Smooth muscle cell (in vitro differentiated cells): ENCODE measurements around the gene NKX1-1. TPM values are rescaled to one million over a fixed set of nuclear protein-coding genes. Genes with fewer than 3 reads are reported as not detected.

Source experiments
- DNase-seq: peaks from one replicate; lab custom pipeline; 2025; ENCODE audit not compliant: unreplicated experiment; lab: John Stamatoyannopoulos, UW
- H2AFZ ChIP-seq: fragments of 200-600 bp; sonication (generic); 2 replicates; pipeline ENCODE4 v1.6.0; 2016; ENCODE audit warnings: antibody characterized with exemption, low read depth, mild to moderate bottlenecking
- H3F3A ChIP-seq: fragments of 200-600 bp; sonication (generic); 2 replicates; pipeline ENCODE4 v1.6.0; 2017; ENCODE audit warnings: antibody characterized with exemption, low read depth
- H3K27ac ChIP-seq: fragments of 200-600 bp; sonication (generic); 2 replicates; pipeline ENCODE4 v1.5.1; 2016; ENCODE audit warnings: low read depth, mild to moderate bottlenecking
- H3K27me3 ChIP-seq: fragments of 200-600 bp; sonication (generic); 2 replicates; pipeline ENCODE4 v1.6.1; 2016; ENCODE audit warnings: low read depth, mild to moderate bottlenecking
- H3K36me3 ChIP-seq: fragments of 200-600 bp; sonication (generic); 2 replicates; pipeline ENCODE4 v1.5.1; 2016; ENCODE audit warnings: low read depth
- H3K4me1 ChIP-seq: fragments of 200-600 bp; sonication (generic); 2 replicates; pipeline ENCODE4 v1.5.1; 2016; ENCODE audit warnings: low read depth
- H3K4me2 ChIP-seq: fragments of 200-600 bp; sonication (generic); 2 replicates; pipeline ENCODE4 v1.6.0; 2016; ENCODE audit warnings: mild to moderate bottlenecking
- H3K4me3 ChIP-seq: fragments of 200-600 bp; sonication (generic); 2 replicates; pipeline ENCODE4 v1.5.1; 2016; ENCODE audit warnings: mild to moderate bottlenecking
- H3K79me2 ChIP-seq: fragments of 200-600 bp; sonication (generic); 2 replicates; pipeline ENCODE4 v1.6.0; 2016; ENCODE audit warnings: low read depth, mild to moderate bottlenecking
- H3K9ac ChIP-seq: fragments of 200-600 bp; sonication (generic); 2 replicates; pipeline ENCODE4 v1.6.0; 2016; ENCODE audit warnings: low read depth
- H3K9me3 ChIP-seq: fragments of 200-600 bp; sonication (generic); replicated peaks from 2 replicates; pipeline ENCODE4 v1.5.1; 2016; ENCODE audit warnings: low read depth
- H4K20me1 ChIP-seq: fragments of 200-600 bp; sonication (generic); 2 replicates; pipeline ENCODE4 v1.6.0; 2016; ENCODE audit warnings: low read depth
- WGBS: methylation state at CpG from one replicate; pipeline ENCODE4 v1.1.7; 2016; ENCODE audit warnings: low lambda C conversion rate; 5-methylcytosine and 5-hydroxymethylcytosine counted together
- polyA plus RNA-seq: library from polyadenylated mRNA; unstranded; fragments of >200 nt; fragmentation: Nextera tagmentation; extraction: Ambion mirVana; gene quantifications from 2 replicates; pipeline ENCODE4 v1.2.1, GENCODE V29; 2016
- total RNA-seq: library from RNA; depleted of rRNA; stranded (reverse); fragments of >200 nt; gene quantifications from 2 replicates; pipeline ENCODE4 v1.2.3, GENCODE V29; 2014
- TF ChIP-seq, protein P1 (sequence below): fragments of 200-600 bp; sonication (generic); IDR thresholded peaks from 2 replicates; pipeline ENCODE4 v1.5.1; 2017; ENCODE audit warnings: borderline replicate concordance, mild to moderate bottlenecking, antibody characterized with exemption; ENCODE audit not compliant: insufficient read depth, poor library complexity, severe bottlenecking

NKX1-1 gene
- total and polyA plus RNA-seq, 2 experiments from 2014 or later, result not detected

DNA sequence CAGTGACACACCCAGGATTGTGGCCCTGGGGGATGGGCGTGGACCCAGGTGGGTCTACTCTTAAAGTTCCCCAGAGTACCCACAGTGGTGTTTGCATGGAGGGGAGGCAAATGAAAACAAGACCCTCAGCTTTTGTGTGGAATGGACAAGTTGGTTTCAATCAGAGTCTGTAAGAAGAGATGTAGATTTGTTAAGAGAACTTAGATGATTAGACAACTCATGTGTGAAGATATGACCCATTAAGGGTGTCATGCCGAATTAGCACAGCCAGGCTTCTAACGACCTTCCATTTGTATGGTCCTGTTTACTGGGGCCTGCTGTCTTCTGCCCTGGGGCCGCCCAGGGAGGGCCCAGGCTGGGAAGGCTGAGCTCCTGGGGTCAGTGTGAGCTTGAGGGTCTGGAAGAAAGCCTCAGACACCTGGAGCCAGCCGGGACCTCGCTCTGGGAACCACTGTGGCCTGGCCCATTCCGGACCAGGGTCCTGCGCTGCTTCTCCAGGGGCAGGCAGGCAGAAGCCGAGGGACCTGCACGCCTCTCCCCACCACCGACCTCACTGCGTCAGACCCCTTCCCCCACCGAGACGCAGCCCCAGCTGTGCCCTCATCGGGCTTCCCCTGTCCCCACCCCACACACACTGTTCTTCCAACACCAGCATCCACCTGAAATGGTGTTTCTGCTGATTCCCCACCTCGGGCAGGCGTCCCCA is 38.9 kb downstream of the NKX1-1 start:
- no peak overlapping the region for H3K9ac ChIP-seq
- TF ChIP-seq, protein P1, sequence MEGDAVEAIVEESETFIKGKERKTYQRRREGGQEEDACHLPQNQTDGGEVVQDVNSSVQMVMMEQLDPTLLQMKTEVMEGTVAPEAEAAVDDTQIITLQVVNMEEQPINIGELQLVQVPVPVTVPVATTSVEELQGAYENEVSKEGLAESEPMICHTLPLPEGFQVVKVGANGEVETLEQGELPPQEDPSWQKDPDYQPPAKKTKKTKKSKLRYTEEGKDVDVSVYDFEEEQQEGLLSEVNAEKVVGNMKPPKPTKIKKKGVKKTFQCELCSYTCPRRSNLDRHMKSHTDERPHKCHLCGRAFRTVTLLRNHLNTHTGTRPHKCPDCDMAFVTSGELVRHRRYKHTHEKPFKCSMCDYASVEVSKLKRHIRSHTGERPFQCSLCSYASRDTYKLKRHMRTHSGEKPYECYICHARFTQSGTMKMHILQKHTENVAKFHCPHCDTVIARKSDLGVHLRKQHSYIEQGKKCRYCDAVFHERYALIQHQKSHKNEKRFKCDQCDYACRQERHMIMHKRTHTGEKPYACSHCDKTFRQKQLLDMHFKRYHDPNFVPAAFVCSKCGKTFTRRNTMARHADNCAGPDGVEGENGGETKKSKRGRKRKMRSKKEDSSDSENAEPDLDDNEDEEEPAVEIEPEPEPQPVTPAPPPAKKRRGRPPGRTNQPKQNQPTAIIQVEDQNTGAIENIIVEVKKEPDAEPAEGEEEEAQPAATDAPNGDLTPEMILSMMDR, result no peak
- no peak for DNase-seq

GRCh38 chr4:1366371-1367229 is 39.6 kb downstream of the NKX1-1 start:
- Histone ChIP-seq H3K4me2 (no peak overlapping the region), H3K36me3 (no peaks in the 10 kb centered on the region), H3K27me3 (no peaks in the 10 kb centered on the region), H4K20me1 (peaks cover 31% of the 10 kb centered on the region), H3K79me2 (no peaks in the 10 kb centered on the region), H3K27ac (no peak overlapping the region), H3K9ac (no peak overlapping the region), H3K4me3 (no peak overlapping the region), H2AFZ (no peak overlapping the region), H3K4me1 (no peaks in the 10 kb centered on the region), H3K9me3 (no peaks in the 10 kb centered on the region), H3F3A (no peaks in the 10 kb centered on the region)
- WGBS, result 96% methylated on average over 35 of the region's 35 CpGs
- DNase-seq, result no peak
- TF ChIP-seq, protein P1, result no peak

More for the DNA sequence above, 38.9 kb downstream of the NKX1-1 start:
- H3K27me3 ChIP-seq, result no peaks in the 10 kb centered on the region
- H3K27ac ChIP-seq, result no peak overlapping the region
- no peaks in the 10 kb centered on the region for H3K9me3 ChIP-seq
- H3K36me3 ChIP-seq, result no peaks in the 10 kb centered on the region
- no peak overlapping the region for H3K4me3 ChIP-seq
- no peaks in the 10 kb centered on the region for H3K79me2 ChIP-seq
- peaks cover 24% of the 10 kb centered on the region for H4K20me1 ChIP-seq
- H3F3A ChIP-seq, result no peaks in the 10 kb centered on the region
- no peak overlapping the region for H2AFZ ChIP-seq
- WGBS, result 96% methylated on average over 13 of the region's 17 CpGs
- H3K4me2 ChIP-seq, result no peak overlapping the region
- no peaks in the 10 kb centered on the region for H3K4me1 ChIP-seq

- Histone ChIP-seq H3K4me3 (no peak overlapping the region), H3K4me1 (no peaks in the 10 kb centered on the region), H3F3A (no peaks in the 10 kb centered on the region), H2AFZ (no peak overlapping the region), H3K79me2 (no peaks in the 10 kb centered on the region), H3K27ac (no peak overlapping the region), H3K27me3 (no peaks in the 10 kb centered on the region), H3K9ac (no peak overlapping the region), H3K36me3 (no peaks in the 10 kb centered on the region), H3K4me2 (no peak overlapping the region), H3K9me3 (no peaks in the 10 kb centered on the region), H4K20me1 (peaks cover 40% of the 10 kb centered on the region)
- 85% methylated on average over 25 of the region's 25 CpGs for WGBS
- TF ChIP-seq, protein P1, result no peak
- no peak for DNase-seq
Observed at GRCh38 chr4:1365271-1366178, 40.7 kb downstream of the NKX1-1 start.
